Caco-2 (cell line): ENCODE measurements around the gene LMX1B. TPM values are rescaled to one million over a fixed set of nuclear protein-coding genes. Genes with fewer than 3 reads are reported as not detected.
"Not testable (repeated sequence)": the region's sequence is repeated elsewhere in the genome, so short reads cannot be mapped to it uniquely, and the experiment has no call there.

Source experiments
- BruUV-seq: library from RNA; stranded (reverse); fragments of 400-500 nt; replicated peaks from 2 replicates; lab custom pipeline; 2021; lab: Mats Ljungman, UMichigan
- CTCF ChIA-PET: fragments of 300-600 bp; sonication (Branson Sonifier 250); formaldehyde crosslinking; loops from one replicate; lab custom pipeline; 2022; ENCODE audit warnings: antibody characterized with exemption; lab: Charles Lee
- POLR2A ChIA-PET: fragments of 300-600 bp; sonication (Branson Sonifier 250); formaldehyde crosslinking; loops from one replicate; lab custom pipeline; 2022; ENCODE audit warnings: antibody characterized with exemption; lab: Charles Lee
- DNase-seq, 2 experiments: peaks; one replicate each; pipeline versions ENCODE4 v3.0.0 to v3.0.0-alpha.2; 2020 to 2022
- H3K27me3 ChIP-seq: replicated peaks from 2 replicates; pipeline ENCODE4 v1.6.0; 2011; ENCODE audit warnings: low read length; ENCODE audit not compliant: control insufficient read depth, insufficient read depth
- H3K36me3 ChIP-seq: 2 replicates; pipeline ENCODE4 v1.5.1; 2011; ENCODE audit warnings: low read length; ENCODE audit not compliant: control insufficient read depth, insufficient read depth
- H3K4me1 ChIP-seq: fragments of 250-450 bp; sonication (Bioruptor Pico); 2 replicates; pipeline ENCODE4 v1.5.1; 2020; ENCODE audit warnings: mild to moderate bottlenecking
- H3K4me3 ChIP-seq: 2 replicates; pipeline ENCODE4 v1.5.1; 2011; ENCODE audit warnings: low read depth, mild to moderate bottlenecking, control low read depth, low read length
- H3K9me3 ChIP-seq: fragments of 250-450 bp; sonication (Bioruptor Pico); 2 replicates; pipeline ENCODE4 v1.5.1; 2020; ENCODE audit warnings: mild to moderate bottlenecking, moderate library complexity
- H3K27ac Mint-ChIP-seq: one replicate; pipeline ENCODE4 v1.8.0; 2022; ENCODE audit warnings: mixed read lengths; ENCODE audit not compliant: unreplicated experiment
- H3K27me3 Mint-ChIP-seq: one replicate; pipeline ENCODE4 v1.8.0; 2022; ENCODE audit warnings: mixed read lengths; ENCODE audit not compliant: insufficient read depth, unreplicated experiment
- H3K36me3 Mint-ChIP-seq: one replicate; pipeline ENCODE4 v1.8.0; 2022; ENCODE audit warnings: mild to moderate bottlenecking, mixed read lengths; ENCODE audit not compliant: insufficient read depth, unreplicated experiment
- H3K4me1 Mint-ChIP-seq: one replicate; pipeline ENCODE4 v1.8.0; 2022; ENCODE audit warnings: low read depth, mixed read lengths; ENCODE audit not compliant: unreplicated experiment
- H3K4me3 Mint-ChIP-seq: one replicate; pipeline ENCODE4 v1.8.0; 2022; ENCODE audit warnings: mild to moderate bottlenecking, moderate library complexity, mixed read lengths; ENCODE audit not compliant: unreplicated experiment
- H3K9me3 Mint-ChIP-seq: one replicate; pipeline ENCODE4 v1.8.0; 2022; ENCODE audit warnings: mixed read lengths; ENCODE audit not compliant: unreplicated experiment
- CTCF ChIP-seq, 2 experiments: fragments of 200-600 bp in 1 of 2; IDR thresholded peaks; 1 replicate in 1 of 2; 2 replicates in 1 of 2; pipeline versions ENCODE4 v1.5.1 to v1.8.0; 2011 to 2022; ENCODE audit warnings: antibody characterized with exemption in 1 of 2, control low read depth in 1 of 2, inconsistent platforms in 1 of 2, low read depth in 1 of 2, low read length in 1 of 2, mild to moderate bottlenecking in 1 of 2, moderate library complexity in 1 of 2; ENCODE audit not compliant: insufficient read depth in 1 of 2, severe bottlenecking in 1 of 2, unreplicated experiment in 1 of 2
- intact Hi-C: fragments of 100-400 bp; cut with micrococcal nuclease; formaldehyde crosslinking; loops from one replicate; pipeline ENCODE4 v1.10.0; 2022; ENCODE audit not compliant: unreplicated experiment
- total RNA-seq: library from RNA; stranded (reverse); gene quantifications from 2 replicates; pipeline ENCODE4 v1.2.3, GENCODE V29; 2022

LMX1B gene
- total RNA-seq, 1 experiment from 2014 or later, result 17.0 TPM

GRCh38 chr9:126708178-126708577, 94.5 kb downstream of the LMX1B start:
- peaks cover 10% of the 10 kb centered on the region for H3K27me3 Mint-ChIP-seq
- intact Hi-C loops, result no loop called here
- no peaks in the 10 kb centered on the region for H3K9me3 Mint-ChIP-seq
- no peaks in the 10 kb centered on the region for H3K9me3 ChIP-seq
- H3K36me3 ChIP-seq, result no peaks in the 10 kb centered on the region
- POLR2A ChIA-PET, result no interaction called here
- H3K27ac Mint-ChIP-seq, result no peak overlapping the region
- CTCF ChIA-PET, result interaction anchor here (8.1 kb wide), 1 partner anchor 74 kb away, joined by 227 read pairs; no protein-coding TSS in a partner anchor
- TF ChIP-seq CTCF (IDR thresholded peaks at IDR 0.05; ENCODE audit: insufficient read depth in 1 of 2, low read depth in 1 of 2, low read length in 1 of 2, severe bottlenecking in 1 of 2, unreplicated experiment in 1 of 2), result no peak
- peaks cover 19% of the 10 kb centered on the region for H3K4me1 ChIP-seq
- H3K4me3 Mint-ChIP-seq, result no peak overlapping the region
- peaks cover 12% of the 10 kb centered on the region for H3K36me3 Mint-ChIP-seq
- H3K4me1 Mint-ChIP-seq, result peaks cover 14% of the 10 kb centered on the region
- no peak overlapping the region for H3K4me3 ChIP-seq
- no peaks in the 10 kb centered on the region for H3K27me3 ChIP-seq
- BruUV-seq, result no TSS peak
- DNase-seq, result no peak

- TF ChIP-seq CTCF (IDR thresholded peaks at IDR 0.05; ENCODE audit: insufficient read depth in 1 of 2, low read depth in 1 of 2, low read length in 1 of 2, severe bottlenecking in 1 of 2, unreplicated experiment in 1 of 2), result no peak
- CTCF ChIA-PET, result no interaction called here
- no TSS peak for BruUV-seq
These were observed 95.5 kb downstream of the LMX1B start for GRCh38 chr9:126709241-126709640.

GRCh38 chr9:126715382-126715781, 101.7 kb downstream of the LMX1B start:
- Histone ChIP-seq H3K27me3 (no peaks in the 10 kb centered on the region), H3K9me3 (no peaks in the 10 kb centered on the region), H3K4me3 (no peak overlapping the region), H3K36me3 (no peaks in the 10 kb centered on the region), H3K4me1 (no peaks in the 10 kb centered on the region)
- no peaks in the 10 kb centered on the region for H3K36me3 Mint-ChIP-seq
- no peaks in the 10 kb centered on the region for H3K4me1 Mint-ChIP-seq
- H3K4me3 Mint-ChIP-seq, result no peak overlapping the region
- no peak for DNase-seq
- CTCF ChIA-PET, result interaction anchor here (0.7 kb wide), 1 partner anchor 51 kb away, joined by 6 read pairs; no protein-coding TSS in a partner anchor
- intact Hi-C loops, result no loop called here
- H3K27ac Mint-ChIP-seq, result no peak overlapping the region
- no TSS peak for BruUV-seq
- no peak for TF ChIP-seq CTCF (IDR thresholded peaks at IDR 0.05; ENCODE audit: insufficient read depth in 1 of 2, low read depth in 1 of 2, low read length in 1 of 2, severe bottlenecking in 1 of 2, unreplicated experiment in 1 of 2)
- POLR2A ChIA-PET, result no interaction called here
- H3K27me3 Mint-ChIP-seq, result peaks cover 12% of the 10 kb centered on the region
- no peaks in the 10 kb centered on the region for H3K9me3 Mint-ChIP-seq

More at GRCh38 chr9:126709241-126709640, 95.5 kb downstream of the LMX1B start:
- Mint-ChIP-seq H3K4me1 (peaks cover 13% of the 10 kb centered on the region), H3K36me3 (peaks cover 11% of the 10 kb centered on the region), H3K27ac (no peak overlapping the region), H3K4me3 (no peak overlapping the region), H3K9me3 (no peaks in the 10 kb centered on the region), H3K27me3 (peaks cover 10% of the 10 kb centered on the region)
- no peaks in the 10 kb centered on the region for H3K36me3 ChIP-seq
- no peak overlapping the region for H3K4me3 ChIP-seq
- DNase-seq, result no peak
- POLR2A ChIA-PET, result no interaction called here
- intact Hi-C loops, result no loop called here
- H3K27me3 ChIP-seq, result no peaks in the 10 kb centered on the region
- peaks cover 14% of the 10 kb centered on the region for H3K4me1 ChIP-seq
- no peaks in the 10 kb centered on the region for H3K9me3 ChIP-seq

- H3K4me3 Mint-ChIP-seq, H3K36me3 Mint-ChIP-seq, BruUV-seq, H3K4me1 ChIP-seq, DNase-seq, H3K4me3 ChIP-seq, H3K9me3 ChIP-seq, H3K9me3 Mint-ChIP-seq, intact Hi-C loops, H3K27me3 ChIP-seq, POLR2A ChIA-PET, H3K27ac Mint-ChIP-seq, H3K4me1 Mint-ChIP-seq, CTCF ChIA-PET, H3K36me3 ChIP-seq: not testable (repeated sequence)
- peaks cover 12% of the 10 kb centered on the region for H3K27me3 Mint-ChIP-seq
These were observed 103.7 kb downstream of the LMX1B start for GRCh38 chr9:126717441-126717840.
